ENCODE data around the gene PIGX.

GRCh38 chr3:196749125-196749524, 36.9 kb downstream of the PIGX start:
- no peak for TF ChIP-seq EZH2 (IDR thresholded peaks at IDR 0.05; ENCODE audit: borderline replicate concordance, insufficient read depth, low read length, poor library complexity, severe bottlenecking)
- no peak for TF ChIP-seq CTCF (IDR thresholded peaks at IDR 0.05; ENCODE audit: poor library complexity, severe bottlenecking)

Measured in neural cell (in vitro differentiated cells).